OCI-LY7 (cell line): ENCODE data around the gene ARHGAP26.

Source experiments
- CTCF ChIP-seq: fragments of 200-600 bp; sonication (generic); conservative IDR thresholded peaks from 2 replicates; pipeline ENCODE4 v1.5.1; 2014; ENCODE audit warnings: mild to moderate bottlenecking, antibody characterized with exemption, low read length, moderate library complexity, mixed read lengths
- EZH2phosphoT487 ChIP-seq: fragments of 200-600 bp; sonication (generic); IDR thresholded peaks from 2 replicates; pipeline ENCODE4 v1.6.1; 2018; ENCODE audit warnings: low read depth, borderline replicate concordance, mild to moderate bottlenecking, mixed run types, antibody characterized with exemption, low read length, moderate library complexity, mixed read lengths

- TF ChIP-seq CTCF (no peak), EZH2phosphoT487 (no peak)
Measured at GRCh38 chr5:142944140-142944539, 174.0 kb downstream of the ARHGAP26 start.
